Skeletal muscle cell (primary cell): ENCODE data around the gene ARHGAP4.

Source experiments
- DNase-seq: peaks from one replicate; pipeline ENCODE4 v3.0.0-alpha.2; 2010; ENCODE audit warnings: low read depth
- H3K4me3 ChIP-seq: 2 replicates; pipeline ENCODE4 v1.5.1; 2011; ENCODE audit warnings: low read depth, mild to moderate bottlenecking, control low read depth, low read length, moderate library complexity

The ARHGAP4 gene

GRCh38 chrX:153930011-153930910 is 4.2 kb upstream of the ARHGAP4 start:
- no peak overlapping the region for H3K4me3 ChIP-seq
- DNase-seq, result no peak

- H3K4me3 ChIP-seq, result no peak overlapping the region
- DNase-seq, result no peak
Measured at GRCh38 chrX:153929576-153929975, 3.5 kb upstream of the ARHGAP4 start.

GRCh38 chrX:153928846-153929245 is 2.8 kb upstream of the ARHGAP4 start:
- no peak for DNase-seq
- H3K4me3 ChIP-seq, result no peak overlapping the region

- DNase-seq, result peak; percentile 93
- peak overlapping the region; percentile 58 for H3K4me3 ChIP-seq
Measured at GRCh38 chrX:153927922-153928760, 2.1 kb upstream of the ARHGAP4 start.

- peak overlapping the region; percentile 58 for H3K4me3 ChIP-seq
- DNase-seq, result no peak
Measured at GRCh38 chrX:153927672-153927921, 1.5 kb upstream of the ARHGAP4 start.

GRCh38 chrX:153926858-153927671 is 1.0 kb upstream of the ARHGAP4 start:
- H3K4me3 ChIP-seq, result peak overlapping the region; percentile 58
- DNase-seq, result no peak

GRCh38 chrX:153926552-153926857 is 441 bp upstream of the ARHGAP4 start:
- no peak for DNase-seq

GRCh38 chrX:153925387-153925738 is 701 bp downstream of the ARHGAP4 start:
- H3K4me3 ChIP-seq, result no peak overlapping the region
- no peak for DNase-seq

More at GRCh38 chrX:153926552-153926857, 441 bp upstream of the ARHGAP4 start:
- H3K4me3 ChIP-seq, result peak overlapping the region; percentile 11

- no peak for DNase-seq
- H3K4me3 ChIP-seq, result no peak overlapping the region
Measured at GRCh38 chrX:153924149-153924861, 1.8 kb downstream of the ARHGAP4 start.

GRCh38 chrX:153922932-153923857 is 2.9 kb downstream of the ARHGAP4 start:
- H3K4me3 ChIP-seq, result no peak overlapping the region

GRCh38 chrX:153921511-153922446 is 4.3 kb downstream of the ARHGAP4 start:
- H3K4me3 ChIP-seq, result no peak overlapping the region
- DNase-seq, result no peak

More at GRCh38 chrX:153922932-153923857, 2.9 kb downstream of the ARHGAP4 start:
- DNase-seq, result no peak

- DNase-seq, result no peak
- no peak overlapping the region for H3K4me3 ChIP-seq
Measured at GRCh38 chrX:153921070-153921469, 5.0 kb downstream of the ARHGAP4 start.

GRCh38 chrX:153920546-153920945 is 5.5 kb downstream of the ARHGAP4 start:
- H3K4me3 ChIP-seq, result no peak overlapping the region
- no peak for DNase-seq

GRCh38 chrX:153919281-153919680 is 6.8 kb downstream of the ARHGAP4 start:
- DNase-seq, result no peak
- H3K4me3 ChIP-seq, result no peak overlapping the region

GRCh38 chrX:153917869-153918268 is 8.2 kb downstream of the ARHGAP4 start:
- no peak overlapping the region for H3K4me3 ChIP-seq
- DNase-seq, result no peak

- H3K4me3 ChIP-seq, result no peak overlapping the region
- no peak for DNase-seq
Measured at GRCh38 chrX:153913701-153914100, 12.4 kb downstream of the ARHGAP4 start.

- no peak overlapping the region for H3K4me3 ChIP-seq
- DNase-seq, result no peak
Measured at GRCh38 chrX:153913211-153913610, 12.9 kb downstream of the ARHGAP4 start.
